GM12873 (cell line): ENCODE measurements around the gene CARD18.

Source experiments
- TF ChIP-seq, protein P1 (sequence below): IDR thresholded peaks from 2 replicates; pipeline ENCODE4 v1.5.1; 2012; ENCODE audit warnings: low read depth, mild to moderate bottlenecking, moderate library complexity, low read length, control low read depth; ENCODE audit not compliant: insufficient read depth; ENCODE audit errors: missing control alignments

CARD18 gene

DNA sequence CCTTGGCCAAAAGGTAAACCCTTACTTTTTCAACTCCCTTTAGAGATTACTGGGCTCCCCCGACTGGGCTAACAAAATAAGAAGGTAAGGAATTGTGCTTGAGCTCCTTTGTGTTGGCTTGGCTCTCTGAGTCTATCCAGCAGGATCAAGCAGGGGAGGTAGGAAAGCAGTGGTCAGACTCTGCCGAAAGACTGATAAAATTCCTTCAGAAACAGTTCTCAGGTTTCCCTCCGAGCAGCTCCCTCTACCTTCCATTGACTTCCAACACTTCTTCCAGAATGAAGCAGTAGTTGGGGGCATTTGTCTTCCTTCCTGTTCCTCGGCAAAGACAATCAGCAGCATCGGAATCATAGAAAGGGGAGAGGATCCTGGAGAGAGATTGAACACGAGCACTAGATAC, 16.1 kb upstream of the CARD18 start:
- TF ChIP-seq, protein P1, sequence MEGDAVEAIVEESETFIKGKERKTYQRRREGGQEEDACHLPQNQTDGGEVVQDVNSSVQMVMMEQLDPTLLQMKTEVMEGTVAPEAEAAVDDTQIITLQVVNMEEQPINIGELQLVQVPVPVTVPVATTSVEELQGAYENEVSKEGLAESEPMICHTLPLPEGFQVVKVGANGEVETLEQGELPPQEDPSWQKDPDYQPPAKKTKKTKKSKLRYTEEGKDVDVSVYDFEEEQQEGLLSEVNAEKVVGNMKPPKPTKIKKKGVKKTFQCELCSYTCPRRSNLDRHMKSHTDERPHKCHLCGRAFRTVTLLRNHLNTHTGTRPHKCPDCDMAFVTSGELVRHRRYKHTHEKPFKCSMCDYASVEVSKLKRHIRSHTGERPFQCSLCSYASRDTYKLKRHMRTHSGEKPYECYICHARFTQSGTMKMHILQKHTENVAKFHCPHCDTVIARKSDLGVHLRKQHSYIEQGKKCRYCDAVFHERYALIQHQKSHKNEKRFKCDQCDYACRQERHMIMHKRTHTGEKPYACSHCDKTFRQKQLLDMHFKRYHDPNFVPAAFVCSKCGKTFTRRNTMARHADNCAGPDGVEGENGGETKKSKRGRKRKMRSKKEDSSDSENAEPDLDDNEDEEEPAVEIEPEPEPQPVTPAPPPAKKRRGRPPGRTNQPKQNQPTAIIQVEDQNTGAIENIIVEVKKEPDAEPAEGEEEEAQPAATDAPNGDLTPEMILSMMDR: no peak

DNA sequence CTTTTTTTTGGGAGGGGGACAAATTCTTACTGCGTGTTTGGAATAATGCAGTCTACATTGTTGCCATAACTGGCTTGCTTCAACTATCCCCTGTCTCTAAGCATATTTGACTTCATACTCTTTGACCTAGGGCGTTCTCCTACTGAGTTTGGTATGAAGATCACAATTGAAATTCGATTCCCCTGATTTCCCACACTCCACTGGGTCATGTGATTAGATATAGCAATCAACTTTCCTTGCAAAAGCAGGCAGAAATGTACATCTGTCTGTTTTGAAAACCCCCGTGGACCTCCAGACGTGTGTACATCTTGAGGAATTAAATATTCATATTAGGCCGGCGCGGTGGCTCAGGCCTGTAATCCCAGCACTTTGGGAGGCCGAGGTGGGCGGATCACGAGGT, 13.8 kb upstream of the CARD18 start:
- TF ChIP-seq, protein P1: no peak

DNA sequence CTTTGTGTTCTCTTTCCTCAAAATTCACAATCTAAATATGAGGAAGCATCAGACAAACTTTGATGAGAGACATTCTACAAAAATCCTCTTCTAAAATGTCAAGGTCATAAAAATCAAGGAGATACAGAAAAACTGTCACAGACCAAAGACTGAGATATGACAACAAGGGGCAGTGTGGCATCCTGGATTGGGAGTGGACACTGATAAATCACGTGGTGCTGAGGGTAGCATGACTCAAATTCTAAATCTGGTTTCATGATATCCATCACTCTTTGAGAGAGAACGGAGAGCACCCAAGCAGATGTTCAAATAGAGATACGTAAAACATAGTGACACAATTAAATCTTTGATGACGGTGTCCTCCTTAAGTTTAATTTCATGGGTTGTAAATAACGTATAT, 13.0 kb upstream of the CARD18 start:
- TF ChIP-seq, protein P1: no peak

DNA sequence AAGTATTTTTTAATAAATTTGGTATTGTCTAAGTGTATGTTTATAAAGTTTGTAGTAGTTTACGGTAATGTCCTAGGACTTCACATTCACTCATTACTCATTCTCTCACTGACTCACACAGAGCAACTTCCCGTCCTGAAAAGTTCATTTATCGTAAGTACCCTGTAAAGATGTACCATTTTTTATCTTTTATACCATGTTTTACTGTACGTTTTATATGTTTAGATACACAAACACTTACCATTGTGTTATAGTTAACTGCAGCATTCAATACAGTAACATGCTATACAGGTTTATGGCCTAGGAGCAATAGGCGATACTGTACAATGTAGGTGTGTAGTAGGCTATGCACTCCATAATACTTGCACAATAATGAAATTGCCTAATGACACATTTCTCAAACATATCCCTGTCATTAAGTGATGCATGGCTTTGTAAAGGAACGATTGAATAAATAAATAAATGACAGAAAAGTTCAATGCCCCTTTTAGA, 12.5 kb upstream of the CARD18 start:
- TF ChIP-seq, protein P1: no peak

DNA sequence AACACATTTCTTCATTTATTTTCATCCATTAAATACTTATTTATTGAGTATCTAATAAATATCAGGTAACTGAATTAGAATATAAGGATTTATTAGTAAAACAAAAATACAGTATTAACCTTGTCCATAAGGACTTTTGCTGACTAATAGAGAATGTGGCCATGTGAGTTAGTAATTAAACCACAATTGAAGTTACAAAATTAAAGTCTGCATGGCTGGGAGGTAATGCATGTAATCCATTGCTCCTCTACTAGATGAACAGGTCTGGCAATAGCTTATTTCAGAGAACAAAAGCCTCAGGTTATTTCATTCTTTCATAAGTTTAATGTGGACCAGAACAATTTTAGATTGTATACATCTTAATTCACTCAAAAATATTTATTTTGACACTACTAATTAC, 9.9 kb upstream of the CARD18 start:
- TF ChIP-seq, protein P1: no peak

DNA sequence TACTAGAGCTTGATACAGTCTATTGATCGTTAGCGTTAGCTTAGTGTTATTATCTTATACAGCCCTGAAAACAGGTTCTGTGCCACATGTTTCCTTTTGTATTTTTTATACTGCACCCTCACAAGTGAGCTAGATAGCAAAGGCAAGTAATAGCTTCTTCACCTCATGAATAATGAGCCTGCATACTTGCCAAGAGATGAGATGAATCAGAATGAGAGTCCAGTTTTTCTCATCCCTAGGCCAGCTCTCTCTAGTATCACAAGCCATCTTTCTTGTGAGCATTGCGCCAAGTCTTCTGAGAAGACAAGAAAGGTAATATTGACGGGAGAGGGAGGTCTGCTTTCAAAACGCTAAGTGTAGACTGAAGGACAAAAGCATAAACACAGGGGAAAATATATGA, 8.7 kb upstream of the CARD18 start:
- TF ChIP-seq, protein P1: no peak

DNA sequence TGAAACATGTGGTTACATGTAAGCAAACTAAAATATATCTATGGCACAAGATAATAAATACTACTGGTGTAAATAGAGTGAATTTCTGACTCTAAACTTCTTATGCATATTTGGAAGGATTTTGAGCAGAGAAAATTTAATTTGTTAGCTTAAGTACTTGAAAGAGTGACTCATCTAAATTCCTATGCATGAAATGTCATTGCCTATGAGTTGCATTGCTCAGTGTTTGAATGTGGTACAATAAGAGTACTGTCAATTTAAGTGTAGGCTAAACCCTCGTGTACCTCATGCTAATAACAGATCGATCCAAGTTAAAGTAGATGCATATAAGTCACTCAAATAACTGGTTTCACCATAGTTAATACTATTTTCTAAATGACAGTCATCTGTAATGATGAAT, 5.3 kb upstream of the CARD18 start:
- TF ChIP-seq, protein P1: no peak
